ENCODE data around the gene SLFN12L.

DNA sequence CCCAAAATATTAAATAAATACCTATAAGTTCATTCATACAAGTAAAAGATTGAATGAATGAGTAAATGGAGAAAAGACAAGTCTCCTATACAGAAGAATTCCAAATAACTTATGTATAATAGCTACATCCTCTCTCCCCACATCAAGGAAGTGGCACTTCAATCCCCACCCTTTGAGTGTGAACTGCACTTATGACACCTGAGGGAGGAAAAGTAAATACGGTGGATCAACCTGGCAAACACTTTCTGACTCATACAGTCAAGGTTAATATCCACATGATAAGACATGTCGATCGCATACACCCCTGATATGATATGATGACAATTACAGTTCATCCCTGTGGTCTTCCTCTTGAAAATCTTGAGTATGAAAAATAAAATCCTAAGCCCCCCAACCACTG lies 18.0 kb downstream of the SLFN12L start:
- TF ChIP-seq GATA2 (IDR thresholded peaks at IDR 0.05; ENCODE audit: low read depth, low read length) (no peak), GATA3 (IDR thresholded peaks at IDR 0.05; ENCODE audit: low read depth, low read length) (no peak)
